IMR-90 (cell line): ENCODE data around the gene MICAL2. TPM values are rescaled to one million over a fixed set of nuclear protein-coding genes. Genes with fewer than 3 reads are reported as not detected.

Experiments
- polyA plus RNA-seq, 3 experiments: library from polyadenylated mRNA; depleted of rRNA; stranded (reverse); fragments of >200 nt; gene quantifications; 2 replicates each; pipeline ENCODE4 v1.2.3, GENCODE V29; 2012; ENCODE audit warnings: low replicate concordance in 1 of 3
- total RNA-seq: library from RNA; depleted of rRNA; stranded (reverse); fragments of >200 nt; gene quantifications from 2 replicates; pipeline ENCODE4 v1.2.3, GENCODE V29; 2012
- TF ChIP-seq, protein P1 (sequence below): conservative IDR thresholded peaks from 2 replicates; pipeline ENCODE4 v1.5.1; 2012; ENCODE audit warnings: mild to moderate bottlenecking, low read depth, low read length, improper control_type of control experiment
- TF ChIP-seq, protein P2 (sequence below): fragments of 150-350 bp; IDR thresholded peaks from 2 replicates; pipeline ENCODE4 v1.6.1; 2016; ENCODE audit warnings: low read depth, mild to moderate bottlenecking, low read length, moderate library complexity, borderline replicate concordance

Gene MICAL2
- total and polyA plus RNA-seq, 2 of the 4 experiments (the other 2 are of a cell fraction): 170 to 336 TPM

DNA sequence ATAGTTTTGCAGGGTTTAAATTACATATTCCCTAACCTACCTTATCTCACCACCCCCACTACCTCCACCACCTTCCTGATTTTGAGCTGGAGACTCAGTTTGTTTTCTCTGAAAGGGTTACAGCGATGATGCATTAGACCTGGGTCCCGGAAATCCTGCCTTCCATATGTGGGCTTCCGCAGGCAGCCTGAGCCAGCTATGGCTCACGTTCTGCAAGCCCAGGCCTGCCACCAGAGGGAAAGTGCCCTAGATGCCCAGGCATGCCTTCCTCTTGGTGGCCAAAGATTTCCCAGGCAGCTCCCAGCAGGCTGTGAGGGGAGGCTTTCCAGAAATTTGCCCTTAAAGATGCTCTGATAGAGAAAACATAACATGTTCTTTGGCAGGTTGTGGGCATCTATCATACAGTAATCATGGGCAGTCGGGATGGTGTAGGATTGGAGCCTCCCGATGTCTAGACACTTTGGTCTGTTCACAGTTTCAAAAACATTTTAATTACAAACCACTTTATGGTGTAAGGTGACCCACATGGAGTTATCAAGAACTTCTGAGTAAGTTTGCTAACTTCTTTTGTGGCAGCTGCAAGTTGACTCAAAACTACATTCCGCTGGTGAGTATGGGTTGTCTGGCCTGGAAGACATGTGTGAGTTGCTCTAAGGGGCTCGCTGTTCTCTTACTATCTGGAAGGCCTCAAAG lies 79.3 kb downstream of the MICAL2 start (continued):
- TF ChIP-seq, protein P1, sequence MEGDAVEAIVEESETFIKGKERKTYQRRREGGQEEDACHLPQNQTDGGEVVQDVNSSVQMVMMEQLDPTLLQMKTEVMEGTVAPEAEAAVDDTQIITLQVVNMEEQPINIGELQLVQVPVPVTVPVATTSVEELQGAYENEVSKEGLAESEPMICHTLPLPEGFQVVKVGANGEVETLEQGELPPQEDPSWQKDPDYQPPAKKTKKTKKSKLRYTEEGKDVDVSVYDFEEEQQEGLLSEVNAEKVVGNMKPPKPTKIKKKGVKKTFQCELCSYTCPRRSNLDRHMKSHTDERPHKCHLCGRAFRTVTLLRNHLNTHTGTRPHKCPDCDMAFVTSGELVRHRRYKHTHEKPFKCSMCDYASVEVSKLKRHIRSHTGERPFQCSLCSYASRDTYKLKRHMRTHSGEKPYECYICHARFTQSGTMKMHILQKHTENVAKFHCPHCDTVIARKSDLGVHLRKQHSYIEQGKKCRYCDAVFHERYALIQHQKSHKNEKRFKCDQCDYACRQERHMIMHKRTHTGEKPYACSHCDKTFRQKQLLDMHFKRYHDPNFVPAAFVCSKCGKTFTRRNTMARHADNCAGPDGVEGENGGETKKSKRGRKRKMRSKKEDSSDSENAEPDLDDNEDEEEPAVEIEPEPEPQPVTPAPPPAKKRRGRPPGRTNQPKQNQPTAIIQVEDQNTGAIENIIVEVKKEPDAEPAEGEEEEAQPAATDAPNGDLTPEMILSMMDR: no peak
- TF ChIP-seq, protein P2, sequence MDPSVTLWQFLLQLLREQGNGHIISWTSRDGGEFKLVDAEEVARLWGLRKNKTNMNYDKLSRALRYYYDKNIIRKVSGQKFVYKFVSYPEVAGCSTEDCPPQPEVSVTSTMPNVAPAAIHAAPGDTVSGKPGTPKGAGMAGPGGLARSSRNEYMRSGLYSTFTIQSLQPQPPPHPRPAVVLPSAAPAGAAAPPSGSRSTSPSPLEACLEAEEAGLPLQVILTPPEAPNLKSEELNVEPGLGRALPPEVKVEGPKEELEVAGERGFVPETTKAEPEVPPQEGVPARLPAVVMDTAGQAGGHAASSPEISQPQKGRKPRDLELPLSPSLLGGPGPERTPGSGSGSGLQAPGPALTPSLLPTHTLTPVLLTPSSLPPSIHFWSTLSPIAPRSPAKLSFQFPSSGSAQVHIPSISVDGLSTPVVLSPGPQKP: no peak
